K562 (cell line): ENCODE results near the gene ZNF503. TPM values are rescaled to one million over a fixed set of nuclear protein-coding genes. Genes with fewer than 3 reads are reported as not detected.

Source experiments
- ATAC-seq: fragments of 200-7000 bp; cut with Tn5 transposase; 3 replicates; pipeline ENCODE4 v1.9.1; 2020; ENCODE audit warnings: moderate library complexity
- BruUV-seq: library from RNA; stranded (reverse); fragments of 400-500 nt; replicated peaks from 2 replicates; lab custom pipeline; 2021; lab: Mats Ljungman, UMichigan
- CTCF ChIA-PET: fragments of 300-600 bp; formaldehyde crosslinking; extraction: SDS; loops from one replicate; lab custom pipeline; 2021; ENCODE audit warnings: low intra/inter-chr PET ratio; lab: Yijun Ruan, JAX
- POLR2A ChIA-PET: fragments of 300-600, 350-650 bp; sonication (Branson Sonifier 250); formaldehyde crosslinking; extraction: SDS; loops from one replicate; lab custom pipeline; 2021; ENCODE audit warnings: antibody characterized with exemption, inconsistent platforms; lab: Yijun Ruan, JAX
- DNase-seq, 4 experiments: peaks; one replicate each; pipeline versions ENCODE4 v3.0.0 to v3.0.0-alpha.2; 2011 to 2018; ENCODE audit warnings: low spot score in 3 of 4, mixed read lengths in 3 of 4; ENCODE audit errors: extremely low read depth in 1 of 4
- FAIRE-seq: peaks from 2 replicates; lab custom pipeline; 2011; peaks lifted over from hg19 to GRCh38; lab: Jason Lieb, UNC
- H2AFZ ChIP-seq: 2 replicates; pipeline ENCODE4 v1.6.0; 2011; ENCODE audit warnings: low read depth, low read length, control low read depth, inconsistent platforms
- H3K27ac ChIP-seq: fragments of 200-600 bp; 3 replicates; pipeline ENCODE4 v1.8.0; 2011; ENCODE audit warnings: low read depth, mild to moderate bottlenecking, control low read depth, inconsistent platforms, low read length, moderate library complexity, mixed read lengths; ENCODE audit errors: extremely low read depth
- H3K27me3 ChIP-seq, 2 experiments: fragments of 300-600 bp in 1 of 2; 2 replicates in 1 of 2; 3 replicates in 1 of 2; pipeline versions ENCODE4 v1.6.0 to v1.8.0; 2011; ENCODE audit warnings: inconsistent platforms in 2 of 2, low read length in 2 of 2, mild to moderate bottlenecking in 1 of 2, mixed read lengths in 1 of 2, moderate library complexity in 1 of 2; ENCODE audit not compliant: control insufficient read depth in 2 of 2, insufficient read depth in 2 of 2
- H3K36me3 ChIP-seq: fragments of 300-600 bp; 3 replicates; pipeline ENCODE4 v1.8.0; 2011; ENCODE audit warnings: mild to moderate bottlenecking, low read length, inconsistent platforms; ENCODE audit not compliant: control insufficient read depth, insufficient read depth
- H3K4me1 ChIP-seq, 2 experiments: fragments of 200-600 bp in 1 of 2; replicated peaks in 1 of 2; 2 replicates in 1 of 2; 3 replicates in 1 of 2; pipeline versions ENCODE4 v1.5.1 to v1.8.0; 2011; ENCODE audit warnings: inconsistent platforms in 2 of 2, low read length in 2 of 2, mild to moderate bottlenecking in 1 of 2, mixed read lengths in 1 of 2, moderate library complexity in 1 of 2; ENCODE audit not compliant: control insufficient read depth in 2 of 2, insufficient read depth in 2 of 2
- H3K4me2 ChIP-seq: 2 replicates; pipeline ENCODE4 v1.6.1; 2011; ENCODE audit warnings: low read length, control low read depth, inconsistent platforms, mixed read lengths; ENCODE audit not compliant: insufficient read depth
- H3K4me3 ChIP-seq: fragments of 200-600 bp; sonication (generic), shearing (Covaris generic); 2 replicates; pipeline ENCODE4 v1.5.1; 2016; ENCODE audit warnings: control low read depth, inconsistent platforms
- H3K79me2 ChIP-seq: fragments of 200-600 bp; 3 replicates; pipeline ENCODE4 v1.8.0; 2011; ENCODE audit warnings: low read length, inconsistent platforms; ENCODE audit not compliant: control insufficient read depth, insufficient read depth
- H3K9ac ChIP-seq, 2 experiments: 2 replicates each; pipeline versions ENCODE4 v1.6.0 to v1.6.1; 2011; ENCODE audit warnings: low read depth in 2 of 2, low read length in 2 of 2, control low read depth in 1 of 2, inconsistent platforms in 1 of 2, mild to moderate bottlenecking in 1 of 2, mixed read lengths in 1 of 2; ENCODE audit not compliant: insufficient read depth in 1 of 2
- H3K9me1 ChIP-seq: one replicate; pipeline ENCODE4 v1.6.0; 2011; ENCODE audit warnings: inconsistent platforms, mild to moderate bottlenecking, low read length, moderate library complexity; ENCODE audit not compliant: control insufficient read depth, insufficient read depth
- H3K9me3 ChIP-seq: replicated peaks from 2 replicates; pipeline ENCODE4 v1.5.1; 2011; ENCODE audit warnings: low read depth, low read length, inconsistent platforms; ENCODE audit not compliant: control insufficient read depth, insufficient read depth
- H4K20me1 ChIP-seq: replicated peaks from 2 replicates; pipeline ENCODE4 v1.6.1; 2011; ENCODE audit warnings: low read length, inconsistent platforms, mixed read lengths; ENCODE audit not compliant: control insufficient read depth, insufficient read depth
- BRCA1 ChIP-seq, 2 experiments: fragments of 450-650 bp in 1 of 2; sonication (generic) in 1 of 2; formaldehyde crosslinking in 1 of 2; IDR thresholded peaks; 2 replicates each; pipeline versions ENCODE4 v1.5.0 to v1.6.1; 2017 to 2020; ENCODE audit warnings: mild to moderate bottlenecking in 1 of 2, missing genetic modification reagents in 1 of 2
- CBX2 ChIP-seq: fragments of 200-600 bp; sonication (generic); IDR thresholded peaks from one replicate; pipeline ENCODE4 v1.6.1; 2012; ENCODE audit warnings: mild to moderate bottlenecking, low read length, inconsistent platforms; ENCODE audit not compliant: insufficient read depth, poor library complexity, severe bottlenecking
- ELF2 ChIP-seq: fragments of 250-450 bp; sonication (Bioruptor Pico); IDR thresholded peaks from 2 replicates; pipeline ENCODE4 v1.5.0; 2021; ENCODE audit warnings: mild to moderate bottlenecking
- GMEB1 ChIP-seq: fragments of 250-450 bp; sonication (Bioruptor Pico); IDR thresholded peaks from 2 replicates; pipeline ENCODE4 v1.4.0; 2020; ENCODE audit warnings: mild to moderate bottlenecking
- HMGN3 ChIP-seq: IDR thresholded peaks from 2 replicates; pipeline ENCODE4 v1.6.1; 2011; ENCODE audit warnings: borderline replicate concordance, low read depth, mild to moderate bottlenecking, mixed read lengths, low read length; ENCODE audit not compliant: insufficient read length; ENCODE audit errors: extremely low read depth
- RERE ChIP-seq: sonication (generic); formaldehyde crosslinking; IDR thresholded peaks from 2 replicates; pipeline ENCODE4 v1.8.0; 2023; ENCODE audit warnings: missing genetic modification reagents, mild to moderate bottlenecking, borderline replicate concordance
- RFX1 ChIP-seq: fragments of 450-650 bp; IDR thresholded peaks from 2 replicates; pipeline ENCODE4 v1.6.1; 2016; ENCODE audit warnings: mild to moderate bottlenecking, moderate library complexity
- RNF219 ChIP-seq: fragments of 250-450 bp; sonication (Bioruptor Pico); IDR thresholded peaks from 2 replicates; pipeline ENCODE4 v1.5.0; 2022; ENCODE audit warnings: mild to moderate bottlenecking
- SRSF9 ChIP-seq: fragments of 200-400 bp; formaldehyde crosslinking; IDR thresholded peaks from 2 replicates; pipeline ENCODE4 v1.6.1; 2017; ENCODE audit warnings: low read depth, low read length, borderline replicate concordance
- TEAD1 ChIP-seq, 2 experiments: fragments of 450-650 bp in 1 of 2; sonication (generic) in 1 of 2; formaldehyde crosslinking; IDR thresholded peaks; 2 replicates each; pipeline versions ENCODE4 v1.4.0 to v1.8.0; 2020 to 2022; ENCODE audit warnings: mild to moderate bottlenecking in 2 of 2, missing genetic modification reagents in 1 of 2
- ZNF3 ChIP-seq: fragments of 250-450 bp; sonication (Bioruptor Pico); IDR thresholded peaks from 2 replicates; pipeline ENCODE4 v1.5.0; 2021; ENCODE audit warnings: mild to moderate bottlenecking, moderate library complexity
- ZNF384 ChIP-seq: IDR thresholded peaks from 2 replicates; pipeline ENCODE4 v1.6.1; 2012; ENCODE audit warnings: low read depth, low read length, improper control_type of control experiment
- ZNF445 ChIP-seq: fragments of 250-450 bp; sonication (Bioruptor Pico); IDR thresholded peaks from 2 replicates; pipeline ENCODE4 v1.4.0; 2020; ENCODE audit warnings: low read depth, mild to moderate bottlenecking, moderate library complexity
- WGBS: fragments of 100-300 bp; shearing (Covaris generic); methylation state at CpG from one replicate; pipeline ENCODE4 v1.1.6; 2016; ENCODE audit warnings: low coverage, mixed read lengths; ENCODE audit not compliant: insufficient coverage; ENCODE audit errors: missing lambda C conversion rate; 5-methylcytosine and 5-hydroxymethylcytosine counted together
- in situ Hi-C: fragments of 300-500 bp; cut with MboI; formaldehyde crosslinking; loops from 4 replicates; pipeline ENCODE4 v1.15.0; 2018; ENCODE audit warnings: inconsistent platforms, mixed read lengths
- intact Hi-C: fragments of 100-400 bp; cut with micrococcal nuclease; formaldehyde crosslinking; loops from 2 replicates; pipeline ENCODE4 v1.14.2; 2022
- polyA plus RNA-seq, 8 experiments: library from polyadenylated mRNA; depleted of rRNA in 4 of 8; stranded (reverse) in 5 of 8; unstranded in 3 of 8; fragments of >200 nt; fragmentation: Nextera tagmentation in 2 of 8; fragmentation: Illumina TruSeq in 1 of 8; extraction: Ambion mirVana in 2 of 8; extraction: Trizol in 1 of 8; gene quantifications; 2 replicates each; pipeline versions ENCODE4 v1.2.1 to v1.2.3, GENCODE V29; 2011 to 2014; ENCODE audit warnings: inconsistent platforms in 1 of 8, missing spikeins in 1 of 8
- total RNA-seq, 7 experiments: library from RNA; depleted of rRNA in 6 of 7; stranded (reverse); fragments of >200 nt in 6 of 7; fragmentation: Illumina TruSeq in 2 of 7; extraction: Trizol in 2 of 7; gene quantifications; 2 replicates each; pipeline versions ENCODE4 v1.2.1 to v1.2.3, GENCODE V29; 2011 to 2021; ENCODE audit warnings: low replicate concordance in 1 of 7

ZNF503 gene
- total and polyA plus RNA-seq, 9 of the 15 experiments (the other 6 are each of a cell fraction or from before 2014, with no cell fraction given), result not detected

- Histone ChIP-seq H2AFZ (no peak overlapping the region), H3K4me1 (no peaks in the 10 kb centered on the region), H3K4me2 (no peak overlapping the region), H3K4me3 (no peak overlapping the region), H3K27ac (no peak overlapping the region), H3K9me3 (peaks cover 6% of the 10 kb centered on the region), H3K27me3 (peaks cover 8 to 19% of the 10 kb centered on the region in 2 experiments; a peak in 4 of 5 replicates), H3K36me3 (no peaks in the 10 kb centered on the region), H3K9me1 (no peaks in the 10 kb centered on the region), H4K20me1 (no peaks in the 10 kb centered on the region), H3K79me2 (no peaks in the 10 kb centered on the region), H3K9ac (no peak overlapping the region)
- 0% methylated on average over 1 of the region's 2 CpGs for WGBS
- intact Hi-C loops (no loop called here), in situ Hi-C loops (no loop called here)
- no peak for DNase-seq
- ChIA-PET POLR2A (interaction anchor here (0.6 kb wide), 1 partner anchor 511 kb away, joined by 3 read pairs; no protein-coding TSS in a partner anchor), CTCF (no interaction called here)
- FAIRE-seq, result no peak
- ATAC-seq, result no peak
- BruUV-seq, result no TSS peak
- no peak for TF ChIP-seq RNF219
- TF ChIP-seq BRCA1 (IDR thresholded peaks at IDR 0.05), result no peak
- TF ChIP-seq BRCA1 (CRISPR knock-in tag; IDR thresholded peaks at IDR 0.05), result no peak
- no peak for TF ChIP-seq RFX1
- no peak for TF ChIP-seq TEAD1 (CRISPR knock-in tag; IDR thresholded peaks at IDR 0.05)
- no peak for TF ChIP-seq SRSF9
- no peak for TF ChIP-seq ELF2 (CRISPR knock-in tag)
- no peak for TF ChIP-seq ZNF384
- TF ChIP-seq ZNF445 (CRISPR knock-in tag), result no peak
- TF ChIP-seq CBX2, result no peak
- TF ChIP-seq ZNF3 (CRISPR knock-in tag), result no peak
- TF ChIP-seq HMGN3, result no peak
- no peak for TF ChIP-seq RERE
- no peak for TF ChIP-seq GMEB1 (CRISPR knock-in tag)
These were observed 46.6 kb upstream of the ZNF503 start for GRCh38 chr10:75448166-75448565.
